Activated T-helper 9 cell treated with anti-CD3 and anti-CD28 coated beads, Interleukin-2, amount 50 U/mL, for 16 hours (primary cell): ENCODE measurements around the gene ONECUT2.
"Not testable (repeated sequence)": the region's sequence is repeated elsewhere in the genome, so short reads cannot be mapped to it uniquely, and the experiment has no call there.

Experiments
- DNase-seq: peaks from one replicate; pipeline ENCODE4 v3.0.0-alpha.2; 2020; ENCODE audit warnings: low read depth

Gene ONECUT2

DNA sequence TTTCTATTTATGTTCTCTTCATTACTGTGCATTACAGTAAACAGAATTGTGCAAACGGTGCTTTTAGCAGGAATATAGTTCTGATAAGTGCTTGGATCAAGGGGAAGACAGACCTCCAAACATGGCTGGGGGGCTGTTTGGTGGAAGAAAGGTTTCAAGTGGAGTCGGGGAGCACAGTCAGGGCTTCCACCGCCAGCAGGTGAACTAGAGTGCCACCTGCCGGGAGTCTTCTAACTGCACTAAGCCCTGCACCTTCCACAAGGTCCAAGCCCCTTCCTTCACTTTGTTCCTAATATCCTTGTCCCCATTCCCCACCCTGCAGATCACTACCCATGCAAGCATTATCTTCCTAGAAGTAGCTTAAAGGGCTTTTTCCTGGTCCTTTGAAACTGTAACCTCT is 11.1 kb downstream of the ONECUT2 start:
- DNase-seq, result no peak

DNA sequence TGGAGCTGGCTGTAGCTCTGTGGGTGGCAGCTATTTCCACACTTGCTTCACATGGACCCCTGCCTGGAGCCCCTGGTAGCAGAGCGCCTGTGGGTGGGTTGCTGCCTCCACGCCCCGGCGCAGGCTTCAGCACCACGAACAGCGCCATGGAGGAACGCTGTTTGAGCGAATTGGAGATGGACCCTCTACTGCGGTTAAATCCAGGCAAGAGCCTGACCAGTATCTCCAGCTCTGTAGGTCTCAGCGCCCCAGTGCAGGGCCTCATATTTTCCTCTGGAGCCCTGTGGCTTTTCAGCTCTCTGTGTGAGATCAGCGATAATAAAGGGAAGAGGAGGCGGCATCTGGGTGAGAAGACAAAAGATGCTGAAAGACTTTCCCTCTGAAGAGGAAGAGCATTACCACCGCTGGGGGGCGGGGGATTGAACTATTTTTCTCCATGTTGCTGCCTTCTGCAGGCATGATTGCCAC is 12.0 kb downstream of the ONECUT2 start:
- DNase-seq, result no peak

DNA sequence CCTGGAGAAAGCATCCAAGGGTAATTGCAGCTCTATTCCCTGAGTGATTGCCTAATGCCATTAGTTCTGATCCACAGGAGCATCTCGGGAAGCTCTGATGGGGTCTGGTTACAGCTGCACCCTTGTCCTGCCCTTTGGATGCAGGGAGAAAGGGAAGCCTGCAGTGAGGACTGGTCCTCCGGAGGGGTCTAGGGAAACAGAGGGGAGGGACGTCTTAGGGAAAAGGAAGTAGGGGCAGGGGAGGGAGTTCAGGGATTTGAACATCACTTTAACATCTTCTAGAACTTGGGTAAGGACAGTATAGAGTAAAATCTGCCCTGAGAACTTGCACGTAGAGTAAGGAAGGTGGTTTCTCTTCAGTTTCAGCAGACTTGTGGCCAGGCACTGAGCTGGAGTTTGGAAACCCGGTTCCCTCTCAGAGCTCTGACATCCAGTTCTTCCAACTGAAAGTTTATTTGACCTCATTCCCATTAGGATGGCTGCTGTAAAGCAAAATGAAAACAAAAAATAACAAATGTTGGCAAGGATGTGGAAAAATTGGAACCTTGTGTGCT is 20.5 kb downstream of the ONECUT2 start:
- DNase-seq, result no peak

GRCh38 chr18:57461652-57462269 is 26.6 kb downstream of the ONECUT2 start:
- DNase-seq, result no peak

- no peak for DNase-seq
These were observed 31.1 kb downstream of the ONECUT2 start for GRCh38 chr18:57466307-57466706.

DNA sequence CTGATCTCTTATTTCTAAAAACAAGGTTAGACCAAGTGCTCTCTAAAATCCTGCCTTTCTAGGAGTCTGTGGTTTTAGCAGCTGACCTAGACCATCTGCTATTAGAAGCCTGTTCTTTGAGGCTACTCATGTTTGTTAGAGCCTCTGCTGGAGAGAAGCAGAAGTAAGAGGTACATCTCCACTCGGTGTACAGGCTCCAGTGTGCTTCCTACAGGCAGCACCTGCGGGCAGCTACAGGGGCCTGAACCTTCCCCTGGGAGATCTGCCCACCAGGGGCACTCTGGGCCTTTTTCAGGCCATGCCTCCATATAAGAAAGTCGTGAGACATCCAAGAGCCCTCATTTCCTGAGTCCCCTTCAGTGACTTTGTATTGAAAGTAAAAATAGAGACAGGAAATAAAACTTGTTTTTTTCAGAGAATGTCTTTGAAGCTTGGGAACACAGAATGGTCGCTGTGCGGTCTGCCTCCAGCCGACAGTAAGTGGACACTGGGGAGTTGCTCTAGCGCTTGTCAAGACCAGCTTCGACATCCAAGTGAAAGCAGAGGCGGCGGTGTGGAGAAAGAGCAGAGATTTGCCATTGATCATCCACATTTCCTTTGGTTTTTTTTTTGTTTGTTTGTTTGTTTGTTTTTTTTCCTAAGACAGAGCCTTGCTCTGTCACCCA is 31.7 kb downstream of the ONECUT2 start:
- DNase-seq, result no peak

DNA sequence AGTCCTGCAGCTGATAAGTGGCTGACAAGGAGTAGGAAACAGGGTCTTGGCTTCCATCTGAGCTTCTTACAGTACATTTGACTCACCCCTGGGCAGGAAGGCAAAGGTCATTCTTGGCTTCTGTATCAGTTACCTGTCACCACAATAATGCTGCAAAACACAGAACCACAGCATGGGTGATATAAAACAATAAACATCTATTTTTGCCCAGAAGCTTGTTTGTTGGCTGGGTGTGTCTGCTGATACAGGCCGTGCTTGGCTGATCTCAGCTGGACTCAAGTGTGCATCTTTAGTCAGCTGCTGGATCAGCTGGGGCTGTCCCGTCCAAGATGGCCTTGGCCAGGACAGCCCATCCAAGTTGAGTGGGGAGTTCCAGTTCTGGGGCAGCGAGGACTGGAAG is 34.7 kb downstream of the ONECUT2 start:
- no peak for DNase-seq

DNA sequence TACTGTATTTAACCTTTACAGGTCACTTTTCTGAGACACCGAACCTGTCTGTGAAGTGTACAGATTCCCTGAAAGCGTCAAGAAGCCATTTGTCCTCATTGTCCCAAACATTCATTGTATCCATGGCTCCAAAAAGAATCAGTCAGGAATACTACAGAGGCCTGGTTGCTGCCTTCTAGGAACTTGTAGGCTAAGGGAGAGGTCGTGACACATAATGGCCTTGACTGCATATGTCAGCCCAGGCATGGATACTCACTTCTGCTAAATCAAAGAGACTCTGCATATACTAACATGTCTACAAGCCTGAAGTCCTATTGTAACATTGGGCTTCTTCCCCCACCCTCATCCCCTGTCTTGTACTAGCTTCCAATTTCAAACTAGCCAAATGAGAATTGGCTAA is 40.2 kb downstream of the ONECUT2 start:
- DNase-seq, result no peak

DNA sequence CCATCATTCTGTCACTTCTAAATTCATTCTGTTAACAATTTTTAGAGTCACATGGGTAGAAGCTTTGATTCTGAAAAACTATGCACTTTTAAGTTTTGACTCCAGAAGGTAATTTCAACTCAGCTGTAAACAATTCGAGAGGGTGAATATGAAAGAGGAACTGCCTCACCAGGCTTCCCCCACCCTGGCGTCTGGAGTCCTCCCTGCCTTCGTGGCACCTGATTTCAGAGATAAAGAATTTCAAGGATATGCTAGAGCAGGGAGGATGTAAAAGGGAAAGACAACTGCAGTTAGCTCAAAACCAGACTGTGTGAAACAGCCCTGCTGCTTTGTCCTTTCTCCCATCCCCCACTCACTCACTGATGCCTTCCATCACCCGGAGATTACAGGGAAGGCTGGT is 40.7 kb downstream of the ONECUT2 start:
- no peak for DNase-seq

DNA sequence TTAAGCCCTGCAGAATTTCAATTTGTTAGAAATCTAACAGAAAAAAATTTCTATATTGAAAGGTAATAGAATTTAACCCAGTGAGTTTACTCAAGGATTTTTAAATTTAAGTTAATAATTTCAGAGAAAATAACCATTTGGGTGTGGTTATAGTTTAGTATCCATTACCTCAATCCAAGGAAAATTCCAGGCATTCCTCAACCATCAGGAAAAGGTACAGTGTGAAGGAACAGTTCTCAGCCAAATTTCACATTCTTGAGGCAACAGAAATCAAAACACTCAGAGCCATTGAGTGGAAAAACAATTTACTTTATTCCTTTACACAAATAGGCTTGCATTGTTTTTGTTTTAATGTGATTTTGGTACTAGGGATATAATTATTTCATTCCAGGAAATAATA is 45.6 kb downstream of the ONECUT2 start:
- DNase-seq, result no peak

- no peak for DNase-seq
These were observed 62.5 kb downstream of the ONECUT2 start for GRCh38 chr18:57497372-57498294.

DNA sequence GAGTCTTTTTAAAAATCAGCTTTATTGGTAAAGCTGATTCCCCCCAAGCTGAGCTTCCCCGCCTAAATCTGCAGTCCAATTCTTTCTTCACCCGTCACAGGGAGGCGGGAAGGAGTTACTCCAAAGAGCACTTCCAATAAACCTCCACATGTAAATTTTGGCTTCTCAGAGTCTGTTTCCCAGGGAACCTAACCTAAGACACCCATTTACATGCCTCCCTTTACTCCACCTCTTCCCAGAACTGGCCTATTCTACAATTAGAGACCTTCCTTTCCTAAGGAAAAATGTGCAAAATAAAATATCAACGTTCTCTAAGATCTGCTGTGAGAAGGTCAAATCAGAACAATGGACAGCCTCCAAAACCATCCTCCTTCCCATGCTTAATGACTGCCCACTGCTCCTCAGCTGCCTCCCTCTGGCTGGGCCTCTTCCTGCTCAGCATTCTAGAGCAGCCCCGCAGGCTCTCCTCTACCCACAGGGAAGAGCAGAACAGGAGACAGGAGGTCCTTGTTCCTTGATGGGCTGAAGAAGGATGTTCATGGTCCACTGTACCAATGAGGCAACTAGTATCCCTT is 63.6 kb downstream of the ONECUT2 start:
- no peak for DNase-seq

DNA sequence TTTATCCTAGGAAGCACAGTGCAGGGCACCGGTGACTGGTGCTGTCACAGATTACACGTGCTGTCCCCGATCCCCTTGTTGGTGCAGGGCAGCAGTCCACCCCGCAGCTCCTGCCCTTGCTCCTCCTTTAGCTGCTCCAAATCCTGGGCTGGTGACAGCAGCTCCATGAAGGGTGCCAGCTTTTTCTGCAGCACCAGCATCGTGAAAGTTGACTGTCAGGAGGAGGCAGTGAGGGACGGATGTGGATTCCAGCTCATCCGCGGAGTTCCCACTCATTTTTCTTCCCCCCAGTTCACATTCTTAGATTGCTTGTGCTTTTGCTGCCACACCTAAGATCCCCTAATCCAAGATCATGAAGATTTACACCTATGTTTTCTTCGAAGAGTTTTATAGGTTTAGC is 67.5 kb downstream of the ONECUT2 start:
- no peak for DNase-seq

DNA sequence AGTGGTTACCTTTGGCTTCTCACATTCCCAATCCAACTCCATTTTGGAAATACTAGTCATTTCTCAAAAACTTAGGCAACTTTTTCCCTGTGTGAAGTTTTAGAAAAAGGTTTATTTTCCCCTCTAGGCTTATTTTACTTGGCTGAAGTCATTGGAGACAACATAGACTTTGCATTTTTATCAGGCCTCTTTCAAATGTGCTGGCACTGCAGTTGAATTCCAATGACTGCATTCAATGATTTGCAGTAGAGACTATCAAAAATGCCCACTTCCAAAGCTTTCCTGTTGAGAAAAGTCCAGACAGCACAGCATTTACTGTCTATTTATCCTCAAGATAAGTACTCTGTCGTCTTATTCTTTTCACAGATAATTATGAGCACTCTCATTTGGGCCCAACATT is 70.1 kb downstream of the ONECUT2 start:
- DNase-seq, result no peak

GRCh38 chr18:57516056-57516455 is 80.9 kb downstream of the ONECUT2 start:
- no peak for DNase-seq

DNA sequence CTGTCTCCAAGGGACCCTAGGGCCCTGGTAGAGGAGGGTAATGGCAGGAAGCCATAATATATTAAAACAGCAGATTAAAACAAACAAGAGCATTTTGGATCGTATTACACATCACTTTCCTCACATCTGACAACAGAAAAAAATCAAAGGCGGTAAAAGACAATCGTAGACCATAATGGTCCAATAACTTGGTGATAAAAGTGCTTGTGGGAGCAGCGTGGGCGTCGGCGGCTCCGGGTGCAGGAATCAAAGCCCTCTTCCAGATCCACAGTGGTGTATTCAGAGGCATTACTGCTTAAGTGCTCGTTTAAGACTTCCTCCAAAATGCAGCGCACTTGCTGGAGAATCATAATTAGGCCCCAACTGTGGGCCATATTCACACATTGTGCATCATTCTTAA is 83.4 kb downstream of the ONECUT2 start:
- DNase-seq, result no peak

- DNase-seq, result no peak
These were observed 84.7 kb downstream of the ONECUT2 start for GRCh38 chr18:57519668-57520424.

DNA sequence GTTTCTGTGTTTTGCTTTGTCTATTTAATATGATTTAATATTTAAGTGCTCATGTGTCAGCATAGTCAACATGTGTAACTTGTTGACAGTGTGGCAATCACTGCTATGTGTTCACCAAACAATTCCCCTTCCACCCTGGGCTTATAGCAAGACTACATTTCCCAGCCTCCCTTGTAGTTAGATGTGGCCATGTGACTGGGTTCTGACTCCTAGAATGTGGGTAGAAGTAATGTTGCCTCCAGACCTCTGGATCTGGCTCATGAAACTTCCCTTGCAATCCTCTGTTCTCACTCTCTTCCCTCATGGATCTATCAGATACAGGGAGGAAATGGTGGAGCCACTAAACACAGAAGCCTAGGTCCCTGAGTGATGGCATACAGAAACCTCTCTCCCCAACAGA is 87.2 kb downstream of the ONECUT2 start:
- not testable (repeated sequence) for DNase-seq

GRCh38 chr18:57523171-57523956 is 88.2 kb downstream of the ONECUT2 start:
- no peak for DNase-seq

- no peak for DNase-seq
These were observed 92.5 kb downstream of the ONECUT2 start for GRCh38 chr18:57527556-57528229.
